Immature natural killer cell (primary cell): Measurements from ENCODE around the gene MADD. TPM values are rescaled to one million over a fixed set of nuclear protein-coding genes. Genes with fewer than 3 reads are reported as not detected.
A peak's percentile ranks its signal among the peaks of the same experiment; 100 is the strongest.
"Not testable (repeated sequence)": the region's sequence is repeated elsewhere in the genome, so short reads cannot be mapped to it uniquely, and the experiment has no call there.

Experiments
- DNase-seq, 3 donors: peaks; one replicate each; pipeline ENCODE4 v3.0.0; 2022; ENCODE audit warnings: mixed read lengths in 1 of 3
- H3K27ac Mint-ChIP-seq, 6 donors: one replicate each; pipeline ENCODE4 v1.8.0; 2020; ENCODE audit warnings: mixed read lengths in 6 of 6, mild to moderate bottlenecking in 5 of 6, inconsistent platforms in 4 of 6, moderate library complexity in 3 of 6
- H3K27me3 Mint-ChIP-seq, 3 donors: one replicate each; pipeline ENCODE4 v1.8.0; 2020 to 2021; ENCODE audit warnings: low read depth in 3 of 3, mild to moderate bottlenecking in 3 of 3, mixed read lengths in 3 of 3, moderate library complexity in 3 of 3, inconsistent platforms in 1 of 3
- H3K36me3 Mint-ChIP-seq, 3 donors: one replicate each; pipeline ENCODE4 v1.8.0; 2020; ENCODE audit warnings: mixed read lengths in 3 of 3, inconsistent platforms in 2 of 3, mild to moderate bottlenecking in 2 of 3
- H3K4me1 Mint-ChIP-seq, 2 donors: one replicate each; pipeline ENCODE4 v1.8.0; 2020; ENCODE audit warnings: inconsistent platforms in 2 of 2, mild to moderate bottlenecking in 2 of 2, mixed read lengths in 2 of 2, moderate library complexity in 1 of 2
- H3K4me3 Mint-ChIP-seq, 5 donors: one replicate each; pipeline ENCODE4 v1.8.0; 2020; ENCODE audit warnings: mild to moderate bottlenecking in 5 of 5, mixed read lengths in 5 of 5, inconsistent platforms in 3 of 5, moderate library complexity in 3 of 5
- H3K9me3 Mint-ChIP-seq, 6 donors: one replicate each; pipeline ENCODE4 v1.8.0; 2020; ENCODE audit warnings: mild to moderate bottlenecking in 6 of 6, mixed read lengths in 6 of 6, inconsistent platforms in 4 of 6, moderate library complexity in 3 of 6
- polyA plus RNA-seq, 3 donors: library from polyadenylated mRNA; unstranded; fragments of 300-500 nt; fragmentation: Illumina TruSeq; gene quantifications; one replicate each; pipeline ENCODE4 v1.2.3, GENCODE V29; 2021

Gene MADD
- polyA plus RNA-seq, 3 donors from 2014 or later: 14.7 to 42.7 (median 19.3) TPM

DNA sequence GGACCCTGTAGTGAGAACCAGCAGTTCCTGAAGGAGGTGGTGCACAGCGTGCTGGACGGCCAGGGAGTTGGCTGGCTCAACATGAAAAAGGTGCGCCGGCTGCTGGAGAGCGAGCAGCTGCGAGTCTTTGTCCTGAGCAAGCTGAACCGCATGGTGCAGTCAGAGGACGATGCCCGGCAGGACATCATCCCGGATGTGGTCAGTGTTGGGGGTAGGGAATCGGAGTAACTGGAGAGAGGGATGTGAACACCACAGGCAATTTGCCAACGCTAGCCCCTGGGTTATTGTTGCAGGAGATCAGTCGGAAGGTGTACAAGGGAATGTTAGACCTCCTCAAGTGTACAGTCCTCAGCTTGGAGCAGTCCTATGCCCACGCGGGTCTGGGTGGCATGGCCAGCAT, 19.9 kb downstream of the MADD start:
- Mint-ChIP-seq H3K27me3 (peaks cover 7 to 12% (median 10%) of the 10 kb centered on the region in 3 donors), H3K4me1 (no peaks in the 10 kb centered on the region), H3K27ac (peak overlapping the region in 3 of 6 donors; percentile 21 to 67 (median 30)), H3K36me3 (peaks cover 4 to 67% (median 23%) of the 10 kb centered on the region in 3 donors), H3K4me3 (no peak overlapping the region), H3K9me3 (no peaks in the 10 kb centered on the region)
- DNase-seq: no peak

DNA sequence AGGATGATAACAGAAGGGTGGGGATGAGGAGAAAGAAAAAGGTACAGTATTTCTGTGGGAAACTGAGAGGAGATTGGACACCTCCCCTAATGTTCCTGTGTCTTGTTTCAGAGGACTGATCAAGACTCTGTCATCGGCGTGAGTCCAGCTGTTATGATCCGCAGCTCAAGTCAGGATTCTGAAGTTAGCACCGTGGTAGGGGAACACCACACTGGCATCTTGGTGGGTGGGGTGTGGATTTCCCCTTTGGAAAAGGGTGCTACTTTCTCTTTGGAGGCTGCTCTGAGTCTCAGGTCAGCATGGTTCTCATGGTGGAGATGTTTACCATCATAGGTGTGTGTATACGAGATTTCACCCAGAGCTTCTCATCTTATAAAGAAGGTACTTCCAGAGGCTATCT, 25.5 kb downstream of the MADD start:
- H3K27ac Mint-ChIP-seq: peak overlapping the region in 1 of 6 donors; percentile 34
- H3K4me3 Mint-ChIP-seq: no peak overlapping the region
- peaks cover 25 to 69% (median 32%) of the 10 kb centered on the region in 3 donors for H3K36me3 Mint-ChIP-seq

DNA sequence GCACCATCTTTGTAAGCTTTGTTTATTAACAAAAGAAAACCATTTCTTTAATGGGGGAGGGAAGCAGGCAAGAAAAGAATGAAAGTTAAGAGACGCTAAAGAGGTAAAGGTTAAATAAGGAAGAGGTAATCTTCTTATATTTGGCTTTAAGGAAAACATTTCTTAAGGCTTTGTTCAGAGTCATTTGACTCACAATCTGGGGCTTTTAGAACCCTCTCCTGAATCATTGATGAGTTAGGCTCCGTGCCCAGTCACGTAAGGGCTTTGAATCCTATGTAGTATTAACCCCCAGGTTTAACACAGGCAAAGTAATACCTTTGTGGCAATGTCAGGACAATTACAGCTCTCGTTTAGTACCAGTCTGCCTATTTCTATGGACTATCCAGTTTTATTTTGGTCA, 26.1 kb downstream of the MADD start:
- DNase-seq: no peak
- H3K36me3 Mint-ChIP-seq: peaks cover 29 to 67% (median 29%) of the 10 kb centered on the region in 3 donors
- H3K27me3 Mint-ChIP-seq: peaks cover 0 to 5% (median 4%) of the 10 kb centered on the region in 3 donors
- peak overlapping the region in 1 of 6 donors; percentile 9 for H3K27ac Mint-ChIP-seq
- no peak overlapping the region for H3K4me3 Mint-ChIP-seq
- no peaks in the 10 kb centered on the region for H3K9me3 Mint-ChIP-seq
- H3K4me1 Mint-ChIP-seq: peaks cover 0 to 14% of the 10 kb centered on the region in 2 donors

More for the DNA sequence above, 25.5 kb downstream of the MADD start:
- Mint-ChIP-seq H3K4me1 (peaks cover 0 to 13% of the 10 kb centered on the region in 2 donors), H3K9me3 (no peaks in the 10 kb centered on the region), H3K27me3 (peaks cover 2 to 5% (median 4%) of the 10 kb centered on the region in 3 donors)
- no peak for DNase-seq

DNA sequence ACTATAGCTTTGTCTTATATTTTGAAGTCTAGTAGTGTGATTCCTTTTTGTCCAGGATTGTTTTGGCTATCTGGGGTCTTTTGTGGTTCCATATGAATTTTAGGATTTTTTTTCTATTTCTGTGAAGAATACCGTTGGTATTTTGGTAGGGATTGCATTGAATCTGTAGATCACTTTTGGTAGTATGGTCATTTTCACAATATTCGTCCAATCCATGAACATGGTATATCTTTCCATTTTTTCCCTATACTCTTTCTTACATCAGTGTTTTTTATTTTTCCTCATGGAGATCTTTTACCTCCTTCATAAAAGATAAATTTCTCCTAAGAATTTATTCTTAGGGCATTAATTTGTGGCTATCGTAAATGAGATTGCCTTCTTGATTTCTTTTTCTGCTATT, 29.1 kb downstream of the MADD start:
- Mint-ChIP-seq H3K27ac (peak overlapping the region in 4 of 6 donors; percentile 14 to 51 (median 34)), H3K36me3 (peaks cover 42 to 77% (median 54%) of the 10 kb centered on the region in 3 donors), H3K9me3 (peaks cover 0 to 10% (median 7%) of the 10 kb centered on the region in 6 donors), H3K27me3 (peaks cover 0 to 5% (median 4%) of the 10 kb centered on the region in 3 donors), H3K4me1 (peaks cover 0 to 33% of the 10 kb centered on the region in 2 donors), H3K4me3 (no peak overlapping the region)
- no peak for DNase-seq

DNA sequence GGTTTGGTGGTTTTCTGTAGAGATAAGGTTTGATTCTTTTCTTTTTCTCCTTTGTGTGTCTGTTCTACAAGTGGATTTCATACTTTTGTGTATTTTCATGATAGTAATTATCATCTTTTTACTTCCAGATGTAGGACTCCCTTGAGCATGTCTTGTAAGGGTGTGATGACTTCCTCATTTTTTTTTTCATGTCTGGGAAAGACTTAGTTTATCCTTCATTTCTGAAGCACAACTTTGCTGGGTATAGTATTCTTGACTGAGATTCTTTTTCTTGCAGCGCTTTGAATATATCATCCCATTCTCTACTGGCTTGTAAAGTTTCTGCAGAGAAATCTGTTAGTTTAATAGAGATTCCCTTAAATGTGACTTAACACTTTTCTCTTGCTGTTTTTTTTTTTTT, 32.9 kb downstream of the MADD start:
- Mint-ChIP-seq H3K4me1 (peaks cover 0 to 33% of the 10 kb centered on the region in 2 donors), H3K27me3 (peaks cover 0 to 7% (median 4%) of the 10 kb centered on the region in 3 donors), H3K4me3 (no peak overlapping the region), H3K36me3 (peaks cover 44 to 65% (median 48%) of the 10 kb centered on the region in 3 donors), H3K9me3 (peaks cover 0 to 11% (median 7%) of the 10 kb centered on the region in 6 donors), H3K27ac (peak overlapping the region in 1 of 6 donors; percentile 1)
- DNase-seq: no peak

DNA sequence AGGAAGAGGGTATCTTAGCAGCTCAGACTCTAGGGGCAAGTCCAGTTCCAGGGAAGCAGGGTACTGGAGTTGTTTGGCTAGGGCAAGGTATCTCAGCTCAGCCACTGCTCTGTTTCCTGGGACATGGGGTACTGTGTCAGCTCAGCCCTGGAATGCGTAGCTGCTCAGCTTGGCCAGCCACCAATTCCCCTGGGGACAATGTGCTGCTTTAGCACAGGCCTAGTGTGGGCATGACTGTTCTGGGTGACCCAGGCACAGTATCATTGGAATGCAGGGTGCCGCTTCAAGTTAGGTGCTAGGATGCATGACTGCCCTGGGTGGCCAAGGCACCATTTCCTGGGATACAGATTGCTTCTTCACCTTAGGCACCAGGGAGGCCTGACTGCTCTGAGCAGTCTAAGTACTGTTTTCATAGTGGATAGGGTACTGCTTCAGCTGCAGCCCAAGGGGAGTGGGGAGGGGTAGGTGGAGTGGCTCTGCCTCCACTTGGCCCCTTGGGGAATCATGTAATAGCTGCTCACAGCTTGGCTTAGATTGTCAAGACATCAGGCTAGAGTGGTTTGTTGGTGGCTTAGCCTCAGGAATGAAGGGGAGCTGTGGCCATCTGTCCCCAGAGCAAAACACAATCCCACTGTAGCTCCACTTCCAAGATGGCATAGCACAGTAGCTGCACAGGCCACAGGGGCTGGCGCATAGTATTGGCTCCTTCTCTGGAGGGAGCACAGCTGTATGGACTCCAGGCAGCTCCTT, 36.0 kb downstream of the MADD start:
- H3K9me3 Mint-ChIP-seq: peaks cover 0 to 11% (median 7%) of the 10 kb centered on the region in 6 donors
- H3K4me1 Mint-ChIP-seq: peaks cover 0 to 20% of the 10 kb centered on the region in 2 donors
- H3K27me3 Mint-ChIP-seq: peaks cover 0 to 4% (median 4%) of the 10 kb centered on the region in 3 donors
- no peak for DNase-seq
- H3K4me3 Mint-ChIP-seq: no peak overlapping the region
- peaks cover 38 to 52% (median 39%) of the 10 kb centered on the region in 3 donors for H3K36me3 Mint-ChIP-seq
- no peak overlapping the region for H3K27ac Mint-ChIP-seq

DNA sequence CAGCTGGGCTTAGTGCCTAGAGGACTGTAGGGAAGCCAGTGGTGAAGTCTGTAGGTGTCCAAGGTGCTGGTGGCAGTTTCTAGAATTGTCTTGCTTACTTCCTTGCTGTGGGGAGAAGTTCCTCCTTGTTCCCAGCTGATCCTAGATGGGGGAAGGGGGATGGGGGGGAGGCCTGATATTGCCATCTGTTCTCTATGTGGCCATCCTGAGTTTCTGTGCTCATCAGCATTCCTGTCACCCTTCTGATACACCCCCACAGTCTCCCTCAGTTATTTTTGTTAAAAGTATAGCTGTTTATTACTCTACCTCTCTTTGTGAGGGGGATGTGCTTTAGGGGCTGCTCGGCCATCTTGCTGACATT, 36.5 kb downstream of the MADD start:
- Mint-ChIP-seq H3K27ac (no peak overlapping the region), H3K9me3 (peaks cover 0 to 11% (median 7%) of the 10 kb centered on the region in 6 donors), H3K27me3 (peaks cover 0 to 3% (median 3%) of the 10 kb centered on the region in 3 donors), H3K36me3 (peaks cover 36 to 53% (median 39%) of the 10 kb centered on the region in 3 donors), H3K4me3 (no peak overlapping the region), H3K4me1 (peaks cover 0 to 15% of the 10 kb centered on the region in 2 donors)
- DNase-seq: no peak

DNA sequence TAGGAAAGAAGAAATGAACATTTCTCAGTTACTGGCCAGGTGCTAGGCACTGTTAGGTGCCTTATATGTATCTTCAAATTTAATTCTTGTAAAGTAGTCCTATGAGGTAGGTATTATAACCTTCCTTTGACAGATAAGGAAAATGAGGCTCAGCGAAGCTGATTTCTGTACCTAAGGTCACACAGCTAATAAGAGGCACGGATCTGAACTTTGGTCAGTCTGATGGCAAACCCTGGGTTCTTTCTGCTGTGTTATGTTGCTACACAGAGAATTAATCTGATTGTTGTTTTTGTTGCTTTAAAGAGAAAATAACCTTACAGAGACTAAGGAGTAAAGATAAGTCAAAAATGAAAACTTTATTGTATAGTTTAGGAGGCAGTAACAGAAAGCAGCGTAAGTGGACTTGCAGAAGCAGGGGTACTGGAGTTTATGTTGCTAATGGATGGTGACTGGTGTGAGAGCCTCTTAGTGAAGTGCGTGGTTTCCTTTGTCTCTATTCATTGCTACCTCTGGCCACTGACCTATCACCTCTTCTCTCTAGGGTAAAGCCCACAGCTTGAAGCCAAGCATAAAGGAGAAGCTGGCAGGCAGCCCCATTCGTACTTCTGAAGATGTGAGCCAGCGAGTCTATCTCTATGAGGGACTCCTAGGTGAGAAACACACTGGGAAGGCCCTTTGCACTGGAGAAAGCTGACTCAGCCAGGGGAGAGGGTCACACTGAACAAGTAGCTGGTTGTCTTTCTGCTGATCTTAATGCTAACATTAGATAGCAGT, 38.3 kb downstream of the MADD start:
- DNase-seq: no peak
- no peaks in the 10 kb centered on the region for H3K4me1 Mint-ChIP-seq
- H3K27me3 Mint-ChIP-seq: peaks cover 0 to 3% (median 0%) of the 10 kb centered on the region in 3 donors
- H3K9me3 Mint-ChIP-seq: peaks cover 0 to 5% (median 2%) of the 10 kb centered on the region in 6 donors
- no peak overlapping the region for H3K4me3 Mint-ChIP-seq
- H3K27ac Mint-ChIP-seq: no peak overlapping the region
- H3K36me3 Mint-ChIP-seq: peaks cover 23 to 39% (median 27%) of the 10 kb centered on the region in 3 donors

DNA sequence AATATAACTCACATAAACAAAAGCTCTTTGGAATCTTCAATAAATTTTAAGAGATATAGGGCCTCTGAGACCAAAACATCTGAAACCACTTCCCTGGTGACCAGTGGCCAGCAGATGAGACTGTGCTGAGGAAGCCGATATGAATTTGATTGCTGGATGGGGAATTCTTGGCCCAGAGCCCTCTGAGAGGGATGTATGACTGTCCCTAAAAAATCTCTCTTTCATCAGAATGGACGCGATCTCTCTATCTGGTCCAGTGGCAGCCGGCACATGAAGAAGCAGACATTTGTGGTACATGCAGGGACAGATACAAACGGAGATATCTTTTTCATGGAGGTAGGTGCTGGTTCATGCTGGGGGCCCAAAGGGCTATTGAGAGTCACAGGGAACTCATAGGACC, 45.1 kb downstream of the MADD start:
- H3K4me1 Mint-ChIP-seq: no peaks in the 10 kb centered on the region
- no peak for DNase-seq
- no peaks in the 10 kb centered on the region for H3K9me3 Mint-ChIP-seq
- peak overlapping the region in 1 of 6 donors; percentile 31 for H3K27ac Mint-ChIP-seq
- H3K36me3 Mint-ChIP-seq: peaks cover 15 to 24% (median 22%) of the 10 kb centered on the region in 3 donors
- peaks cover 0 to 1% (median 0%) of the 10 kb centered on the region in 3 donors for H3K27me3 Mint-ChIP-seq
- no peak overlapping the region for H3K4me3 Mint-ChIP-seq

DNA sequence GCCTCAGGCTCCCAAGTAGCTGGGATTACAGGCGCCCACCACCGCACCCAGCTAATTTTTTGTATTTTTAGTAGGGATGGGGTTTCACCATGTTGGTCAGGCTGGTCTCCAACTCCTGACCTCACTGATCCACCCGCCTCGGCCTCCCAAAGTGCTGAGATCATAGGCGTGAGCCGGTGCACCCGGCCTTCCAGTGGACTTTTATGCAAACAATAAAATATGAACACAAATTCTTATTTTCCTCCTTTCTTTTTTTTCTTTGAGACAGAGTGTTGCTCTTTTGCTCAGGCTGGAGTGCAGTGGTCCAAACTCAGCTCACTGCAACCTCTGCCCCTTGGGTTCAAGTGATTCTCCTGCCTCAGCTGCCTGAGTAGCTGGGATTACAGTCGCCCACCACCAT, 46.6 kb downstream of the MADD start:
- H3K9me3 Mint-ChIP-seq, H3K27me3 Mint-ChIP-seq: not testable (repeated sequence)
- H3K36me3 Mint-ChIP-seq: peaks cover 10 to 25% (median 24%) of the 10 kb centered on the region in 3 donors

DNA sequence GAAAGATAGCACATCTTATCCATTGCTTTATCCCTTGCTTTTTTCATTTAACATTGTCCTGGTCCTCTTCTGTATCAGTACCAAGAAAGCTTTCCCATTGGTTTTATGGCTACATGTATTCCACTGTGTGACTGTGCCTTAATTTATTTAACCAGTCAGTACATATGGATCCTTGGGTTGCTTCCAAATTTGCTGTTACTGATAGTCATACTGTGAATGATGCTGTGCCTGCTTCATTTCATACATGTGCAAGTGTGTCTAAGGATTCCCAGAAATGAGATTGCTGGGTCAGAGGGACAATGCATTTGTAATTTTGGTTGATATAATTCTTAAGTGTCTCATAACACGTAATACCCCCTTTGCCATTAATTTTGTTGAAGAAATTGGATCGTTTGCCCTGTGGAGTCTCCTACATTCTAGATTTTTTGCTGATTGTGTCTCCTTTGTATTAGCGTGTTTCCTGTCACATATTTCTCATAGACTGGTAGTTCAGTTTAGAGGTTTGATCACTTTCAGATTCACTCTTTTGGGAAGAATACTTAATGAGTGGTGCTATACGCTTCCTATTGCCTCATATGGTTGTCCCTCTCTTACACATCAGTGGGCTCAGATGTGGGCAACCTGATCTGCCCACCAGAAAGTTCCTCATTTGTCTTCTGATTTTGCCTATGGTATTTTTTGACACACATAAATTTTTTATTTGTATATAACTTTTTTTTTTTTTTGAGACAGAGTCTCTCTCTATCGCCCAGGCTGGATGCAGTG, 47.3 kb downstream of the MADD start:
- no peak for DNase-seq
- H3K4me1 Mint-ChIP-seq: no peaks in the 10 kb centered on the region
- peak overlapping the region in 3 of 6 donors; percentile 6 to 76 (median 51) for H3K27ac Mint-ChIP-seq
- H3K4me3 Mint-ChIP-seq: no peak overlapping the region
- no peaks in the 10 kb centered on the region for H3K9me3 Mint-ChIP-seq
- peaks cover 10 to 28% (median 27%) of the 10 kb centered on the region in 3 donors for H3K36me3 Mint-ChIP-seq
- peaks cover 0 to 1% (median 0%) of the 10 kb centered on the region in 3 donors for H3K27me3 Mint-ChIP-seq

More for the DNA sequence above, 46.6 kb downstream of the MADD start:
- peak overlapping the region in 1 of 6 donors; percentile 50 for H3K27ac Mint-ChIP-seq
- not testable (repeated sequence) for H3K4me3 Mint-ChIP-seq, DNase-seq, H3K4me1 Mint-ChIP-seq

DNA sequence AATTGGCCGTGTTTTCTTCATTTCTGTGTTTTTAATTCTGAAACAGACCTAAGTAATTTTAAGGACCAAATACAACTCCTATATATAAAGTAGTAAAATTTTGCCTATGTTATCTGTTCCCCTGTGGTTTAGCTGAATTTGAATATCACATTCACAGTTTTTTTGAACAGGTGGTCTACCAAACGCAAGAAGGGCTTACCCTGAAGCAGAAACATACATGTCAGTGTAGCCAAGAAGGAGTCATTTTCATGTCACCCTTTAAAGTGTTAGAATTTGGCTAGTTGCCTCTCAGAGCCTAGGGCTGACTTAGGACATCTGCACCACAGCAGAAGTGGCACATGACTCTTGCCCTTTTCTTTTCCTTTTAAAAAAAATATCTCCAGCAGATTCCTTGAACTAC, 48.2 kb downstream of the MADD start:
- Mint-ChIP-seq H3K4me3 (no peak overlapping the region), H3K27me3 (peaks cover 0 to 2% (median 1%) of the 10 kb centered on the region in 3 donors), H3K4me1 (no peaks in the 10 kb centered on the region), H3K27ac (no peak overlapping the region), H3K9me3 (no peaks in the 10 kb centered on the region), H3K36me3 (peaks cover 10 to 28% (median 27%) of the 10 kb centered on the region in 3 donors)
- no peak for DNase-seq

DNA sequence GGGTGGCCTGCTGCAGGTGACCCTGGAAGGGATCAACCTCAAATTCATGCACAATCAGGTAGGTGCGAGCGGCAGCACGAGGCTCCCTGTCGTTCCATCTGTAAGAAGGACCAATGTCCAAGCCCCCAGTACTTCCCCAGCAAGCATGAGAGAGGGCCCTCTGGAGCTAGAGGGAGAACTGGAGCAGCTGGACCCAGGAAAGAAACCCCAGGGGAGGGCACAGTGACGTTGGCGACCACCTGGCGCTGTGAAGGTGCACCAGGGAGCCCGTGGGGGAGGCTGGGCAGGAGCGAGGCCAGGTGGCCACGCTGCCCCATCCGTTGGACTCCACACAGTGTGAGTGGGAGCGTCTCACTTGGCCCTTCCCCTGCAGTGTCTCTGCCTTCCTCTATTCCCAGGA, 54.6 kb downstream of the MADD start:
- peaks cover 15 to 41% (median 25%) of the 10 kb centered on the region in 3 donors for H3K36me3 Mint-ChIP-seq
- H3K4me3 Mint-ChIP-seq: no peak overlapping the region
- DNase-seq: no peak
- peak overlapping the region in 1 of 6 donors; percentile 65 for H3K27ac Mint-ChIP-seq
- peaks cover 5 to 6% (median 5%) of the 10 kb centered on the region in 3 donors for H3K27me3 Mint-ChIP-seq
- no peaks in the 10 kb centered on the region for H3K9me3 Mint-ChIP-seq
- peaks cover 2 to 9% of the 10 kb centered on the region in 2 donors for H3K4me1 Mint-ChIP-seq
